HL-60 (cell line): ENCODE data around the gene MAD1L1.

Experiments used
- CTCF ChIP-seq: IDR thresholded peaks from one replicate; pipeline ENCODE4 v1.5.1; 2011; ENCODE audit warnings: low read length, control low read depth, inconsistent platforms; ENCODE audit not compliant: insufficient read depth
- GABPA ChIP-seq: IDR thresholded peaks from 2 replicates; pipeline ENCODE4 v1.6.1; 2012; ENCODE audit warnings: low read depth
- POLR2AphosphoS5 ChIP-seq: IDR thresholded peaks from 2 replicates; pipeline ENCODE4 v1.6.1; 2012; ENCODE audit warnings: low read depth
- REST ChIP-seq: IDR thresholded peaks from 2 replicates; pipeline ENCODE4 v1.6.1; 2012; ENCODE audit warnings: low read depth; ENCODE audit not compliant: insufficient replicate concordance

GRCh38 chr7:2110610-2111396, 121.9 kb downstream of the MAD1L1 start:
- no peak for TF ChIP-seq CTCF
- TF ChIP-seq POLR2AphosphoS5, result no peak
- TF ChIP-seq GABPA, result no peak
- no peak for TF ChIP-seq REST
